HepG2 (cell line): ENCODE results near the gene MBL2. TPM values are rescaled to one million over a fixed set of nuclear protein-coding genes. Genes with fewer than 3 reads are reported as not detected.

Experiments
- ATAC-seq: fragments of 200-7000 bp; cut with Tn5 transposase; 3 replicates; pipeline ENCODE4 v1.9.1; 2020; ENCODE audit warnings: mild to moderate bottlenecking, moderate library complexity
- BruUV-seq: library from RNA; stranded (reverse); fragments of 400-500 nt; replicated peaks from 2 replicates; lab custom pipeline; 2021; lab: Mats Ljungman, UMichigan
- CTCF ChIA-PET: fragments of 300-600 bp; formaldehyde crosslinking; extraction: SDS; loops from one replicate; lab custom pipeline; 2021; ENCODE audit warnings: low total read pairs, inconsistent platforms, low intra/inter-chr PET ratio; lab: Yijun Ruan, JAX
- POLR2A ChIA-PET: fragments of 350-600 bp; sonication (Branson Sonifier 250); formaldehyde crosslinking; loops from one replicate; lab custom pipeline; 2020; ENCODE audit warnings: antibody characterized with exemption, inconsistent platforms; lab: Yijun Ruan, JAX
- DNase-seq: peaks from one replicate; pipeline ENCODE4 v3.0.0-alpha.2; 2015; ENCODE audit warnings: low spot score
- FAIRE-seq: peaks from 3 replicates; lab custom pipeline; 2011; peaks lifted over from hg19 to GRCh38; lab: Jason Lieb, UNC
- H2AFZ ChIP-seq: one replicate; pipeline ENCODE4 v1.6.1; 2011; ENCODE audit warnings: low read length, inconsistent platforms
- H3K27ac ChIP-seq: fragments of 300-600 bp; 3 replicates; pipeline ENCODE4 v1.8.0; 2011; ENCODE audit warnings: mixed run types, mild to moderate bottlenecking, mixed read lengths, low read length, inconsistent platforms; ENCODE audit not compliant: insufficient read depth; ENCODE audit errors: extremely low read length
- H3K27me3 ChIP-seq, 2 experiments: fragments of 200-600 bp in 1 of 2; 2 replicates in 1 of 2; 3 replicates in 1 of 2; pipeline versions ENCODE4 v1.6.0 to v1.8.0; 2011; ENCODE audit warnings: low read length in 2 of 2, mild to moderate bottlenecking in 2 of 2, moderate library complexity in 2 of 2, inconsistent platforms in 1 of 2; ENCODE audit not compliant: insufficient read depth in 2 of 2, control insufficient read depth in 1 of 2
- H3K36me3 ChIP-seq, 2 experiments: fragments of 200-600 bp in 1 of 2; replicated peaks in 1 of 2; 2 replicates in 1 of 2; 3 replicates in 1 of 2; pipeline versions ENCODE4 v1.5.1 to v1.8.0; 2011; ENCODE audit warnings: low read length in 2 of 2, inconsistent platforms in 1 of 2; ENCODE audit not compliant: insufficient read depth in 2 of 2, control insufficient read depth in 1 of 2
- H3K4me1 ChIP-seq: 2 replicates; pipeline ENCODE4 v1.5.1; 2012; ENCODE audit warnings: low read length, inconsistent platforms; ENCODE audit not compliant: insufficient read depth
- H3K4me2 ChIP-seq: 2 replicates; pipeline ENCODE4 v1.6.0; 2011; ENCODE audit warnings: low read depth, low read length, inconsistent platforms
- H3K4me3 ChIP-seq, 3 experiments: fragments of 200-600 bp in 1 of 3; sonication (generic), shearing (Covaris generic) in 1 of 3; replicated peaks in 1 of 3; 2 replicates each; pipeline ENCODE4 v1.5.1; 2011 to 2016; ENCODE audit warnings: low read length in 3 of 3, inconsistent platforms in 2 of 3, low read depth in 2 of 3, mild to moderate bottlenecking in 2 of 3, control low read depth in 1 of 3, mixed read lengths in 1 of 3; ENCODE audit not compliant: insufficient read depth in 1 of 3
- H3K79me2 ChIP-seq: one replicate; pipeline ENCODE4 v1.6.1; 2011; ENCODE audit warnings: low read length, inconsistent platforms; ENCODE audit not compliant: insufficient read depth
- H3K9ac ChIP-seq: 2 replicates; pipeline ENCODE4 v1.6.0; 2011; ENCODE audit warnings: mild to moderate bottlenecking, low read depth, low read length, inconsistent platforms; ENCODE audit not compliant: insufficient read depth
- H3K9me3 ChIP-seq: 2 replicates; pipeline ENCODE4 v1.5.1; 2012; ENCODE audit warnings: mild to moderate bottlenecking, low read length
- H4K20me1 ChIP-seq: 2 replicates; pipeline ENCODE4 v1.6.0; 2011; ENCODE audit warnings: inconsistent platforms, mild to moderate bottlenecking, low read length, moderate library complexity; ENCODE audit not compliant: insufficient read depth
- ATF7-NPFF ChIP-seq: sonication (generic); formaldehyde crosslinking; IDR thresholded peaks from 2 replicates; pipeline ENCODE4 v1.8.1; 2023; ENCODE audit warnings: mild to moderate bottlenecking, low read depth, missing genetic modification reagents, moderate library complexity
- FOXO4 ChIP-seq: sonication (generic); formaldehyde crosslinking; conservative IDR thresholded peaks from 2 replicates; pipeline ENCODE4 v1.8.1; 2023; ENCODE audit warnings: missing genetic modification reagents
- HNF1B ChIP-seq: sonication (generic); formaldehyde crosslinking; IDR thresholded peaks from 2 replicates; pipeline ENCODE4 v1.5.1; 2020; ENCODE audit warnings: mild to moderate bottlenecking, moderate library complexity, missing genetic modification reagents
- HNRNPK ChIP-seq: fragments of 200-400 bp; formaldehyde crosslinking; IDR thresholded peaks from 2 replicates; pipeline ENCODE4 v1.6.1; 2018; ENCODE audit warnings: low read length, low read depth, moderate library complexity, mild to moderate bottlenecking; ENCODE audit not compliant: poor library complexity, severe bottlenecking
- HOXA3 ChIP-seq: sonication (generic); formaldehyde crosslinking; IDR thresholded peaks from 2 replicates; pipeline ENCODE4 v1.5.0; 2020; ENCODE audit warnings: missing genetic modification reagents
- MIXL1 ChIP-seq: IDR thresholded peaks from 2 replicates; pipeline ENCODE4 v1.6.1; 2016
- MTA1 ChIP-seq: sonication (generic); formaldehyde crosslinking; IDR thresholded peaks from 2 replicates; pipeline ENCODE4 v1.4.0; 2020; ENCODE audit warnings: missing genetic modification reagents, mild to moderate bottlenecking, borderline replicate concordance
- TFAP4 ChIP-seq: sonication (generic); IDR thresholded peaks from 2 replicates; pipeline ENCODE4 v1.6.1; 2016; ENCODE audit warnings: low read depth, borderline replicate concordance
- ZBTB7A ChIP-seq: sonication (generic); formaldehyde crosslinking; IDR thresholded peaks from 2 replicates; pipeline ENCODE4 v1.8.0; 2022; ENCODE audit warnings: mild to moderate bottlenecking, missing genetic modification reagents
- ZKSCAN8 ChIP-seq: IDR thresholded peaks from 2 replicates; pipeline ENCODE4 v1.6.1; 2016; ENCODE audit warnings: borderline replicate concordance, missing genetic modification reagents, missing compliant biosample characterization
- ZNF10 ChIP-seq: sonication (generic); formaldehyde crosslinking; IDR thresholded peaks from 2 replicates; pipeline ENCODE4 v1.4.0; 2020; ENCODE audit warnings: mild to moderate bottlenecking, low read depth, missing genetic modification reagents, borderline replicate concordance
- ZNF124 ChIP-seq: sonication (generic); formaldehyde crosslinking; IDR thresholded peaks from 2 replicates; pipeline ENCODE4 v1.4.0; 2020; ENCODE audit warnings: missing genetic modification reagents
- ZNF354B ChIP-seq: sonication (generic); formaldehyde crosslinking; IDR thresholded peaks from 2 replicates; pipeline ENCODE4 v1.8.0; 2022; ENCODE audit warnings: mild to moderate bottlenecking, missing genetic modification reagents
- ZNF766 ChIP-seq: sonication (generic); formaldehyde crosslinking; IDR thresholded peaks from 2 replicates; pipeline ENCODE4 v1.5.0; 2020; ENCODE audit warnings: missing genetic modification reagents, borderline replicate concordance
- WGBS: methylation state at CpG from one replicate; pipeline ENCODE4 v1.1.6; 2017; ENCODE audit warnings: low lambda C conversion rate; 5-methylcytosine and 5-hydroxymethylcytosine counted together
- in situ Hi-C: cut with HindIII; loops from 2 replicates; pipeline ENCODE4 v1.10.0; 2017; ENCODE audit warnings: low pct_unique_long_range_greater_than_20kb; ENCODE audit not compliant: extremely low pct_ligation_motif_present
- intact Hi-C: fragments of 100-400 bp; cut with micrococcal nuclease; formaldehyde crosslinking; loops from one replicate; pipeline ENCODE4 v1.10.0; 2022; ENCODE audit not compliant: unreplicated experiment
- polyA plus RNA-seq, 8 experiments: library from polyadenylated mRNA; depleted of rRNA in 3 of 8; stranded (reverse) in 7 of 8; unstranded in 1 of 8; fragments of >200 nt; fragmentation: Illumina TruSeq in 4 of 8; extraction: Trizol in 4 of 8; gene quantifications; 2 replicates each; pipeline versions ENCODE4 v1.2.1 to v1.2.3, GENCODE V29; 2011 to 2016; ENCODE audit warnings: low read depth in 4 of 8, missing spikeins in 1 of 8, mixed read lengths in 1 of 8; ENCODE audit not compliant: insufficient read depth in 1 of 8
- total RNA-seq, 5 experiments: library from RNA; depleted of rRNA; stranded (reverse); fragments of >200 nt; fragmentation: Illumina TruSeq; extraction: Trizol; gene quantifications; 2 replicates each; pipeline ENCODE4 v1.2.3, GENCODE V29; 2016; ENCODE audit warnings: low read depth in 1 of 5
- TF ChIP-seq, protein P1 (sequence below): sonication (generic); formaldehyde crosslinking; IDR thresholded peaks from 2 replicates; pipeline ENCODE4 v1.4.0; 2020; ENCODE audit warnings: missing genetic modification reagents

Gene MBL2
- total and polyA plus RNA-seq, 2 of the 13 experiments (the other 11 are each of a cell fraction or from before 2014, with no cell fraction given): 9.6 to 16.2 TPM

DNA sequence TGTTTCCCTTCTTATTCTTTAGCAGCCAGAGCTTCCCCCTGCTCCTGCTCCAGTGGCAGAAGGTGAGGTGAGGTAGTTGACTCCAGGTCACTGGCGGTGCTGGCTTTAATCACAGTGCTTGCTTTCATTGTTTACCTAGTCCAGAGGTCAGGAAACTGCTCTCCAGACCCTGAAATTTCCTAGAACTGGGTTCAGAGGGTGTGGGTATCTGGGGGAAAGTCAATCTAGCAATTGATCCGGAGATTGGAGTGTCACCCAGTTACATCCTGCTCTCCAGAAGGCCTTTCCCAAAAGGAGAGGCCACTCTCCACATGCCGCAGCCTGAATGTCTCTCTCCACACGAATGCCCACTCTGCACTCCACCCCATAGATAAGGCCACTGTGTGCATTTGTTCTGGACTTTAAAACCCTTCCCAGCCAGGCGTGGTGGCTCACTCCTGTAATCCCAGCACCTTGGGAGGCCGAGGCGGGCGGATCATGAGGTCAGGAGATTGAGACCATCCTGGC, 2.1 kb upstream of the MBL2 start:
- Histone ChIP-seq H2AFZ (no peak overlapping the region), H3K9ac (peak overlapping the region; percentile 91), H3K4me1 (peaks cover 87% of the 10 kb centered on the region), H3K27ac (peak overlapping the region; percentile 100), H3K36me3 (no peaks in the 10 kb centered on the region), H3K4me2 (peak overlapping the region; percentile 55), H4K20me1 (no peaks in the 10 kb centered on the region), H3K9me3 (no peaks in the 10 kb centered on the region), H3K4me3 (peak overlapping the region in 1 of 3 experiments; percentile 8; a peak in 3 of 6 replicates), H3K79me2 (no peaks in the 10 kb centered on the region), H3K27me3 (no peaks in the 10 kb centered on the region)
- ATAC-seq: peak; percentile 88
- intact Hi-C loops (loop anchor here (1.0 kb wide), 2 partner anchors 11 to 19 kb away; no protein-coding TSS in a partner anchor), in situ Hi-C loops (no loop called here)
- WGBS: 2% methylated on average over 7 of the region's 8 CpGs
- CTCF ChIA-PET: interaction anchor here (8.0 kb wide), 1 partner anchor 33 kb away, joined by 218 read pairs; no protein-coding TSS in a partner anchor
- BruUV-seq: no TSS peak
- POLR2A ChIA-PET: interaction anchor here (1.3 to 3.9 kb wide), 5 partner anchors 13 to 33 kb away, joined by 5 to 29 read pairs (median 24); no protein-coding TSS in a partner anchor
- FAIRE-seq: peak; percentile 97
- peak; percentile 98 for DNase-seq
- TF ChIP-seq FOXO4: no peak
- TF ChIP-seq ZNF10 (CRISPR knock-in tag): no peak
- TF ChIP-seq TFAP4: no peak; the same call in 1 of the 2 replicates
- TF ChIP-seq, protein P1, sequence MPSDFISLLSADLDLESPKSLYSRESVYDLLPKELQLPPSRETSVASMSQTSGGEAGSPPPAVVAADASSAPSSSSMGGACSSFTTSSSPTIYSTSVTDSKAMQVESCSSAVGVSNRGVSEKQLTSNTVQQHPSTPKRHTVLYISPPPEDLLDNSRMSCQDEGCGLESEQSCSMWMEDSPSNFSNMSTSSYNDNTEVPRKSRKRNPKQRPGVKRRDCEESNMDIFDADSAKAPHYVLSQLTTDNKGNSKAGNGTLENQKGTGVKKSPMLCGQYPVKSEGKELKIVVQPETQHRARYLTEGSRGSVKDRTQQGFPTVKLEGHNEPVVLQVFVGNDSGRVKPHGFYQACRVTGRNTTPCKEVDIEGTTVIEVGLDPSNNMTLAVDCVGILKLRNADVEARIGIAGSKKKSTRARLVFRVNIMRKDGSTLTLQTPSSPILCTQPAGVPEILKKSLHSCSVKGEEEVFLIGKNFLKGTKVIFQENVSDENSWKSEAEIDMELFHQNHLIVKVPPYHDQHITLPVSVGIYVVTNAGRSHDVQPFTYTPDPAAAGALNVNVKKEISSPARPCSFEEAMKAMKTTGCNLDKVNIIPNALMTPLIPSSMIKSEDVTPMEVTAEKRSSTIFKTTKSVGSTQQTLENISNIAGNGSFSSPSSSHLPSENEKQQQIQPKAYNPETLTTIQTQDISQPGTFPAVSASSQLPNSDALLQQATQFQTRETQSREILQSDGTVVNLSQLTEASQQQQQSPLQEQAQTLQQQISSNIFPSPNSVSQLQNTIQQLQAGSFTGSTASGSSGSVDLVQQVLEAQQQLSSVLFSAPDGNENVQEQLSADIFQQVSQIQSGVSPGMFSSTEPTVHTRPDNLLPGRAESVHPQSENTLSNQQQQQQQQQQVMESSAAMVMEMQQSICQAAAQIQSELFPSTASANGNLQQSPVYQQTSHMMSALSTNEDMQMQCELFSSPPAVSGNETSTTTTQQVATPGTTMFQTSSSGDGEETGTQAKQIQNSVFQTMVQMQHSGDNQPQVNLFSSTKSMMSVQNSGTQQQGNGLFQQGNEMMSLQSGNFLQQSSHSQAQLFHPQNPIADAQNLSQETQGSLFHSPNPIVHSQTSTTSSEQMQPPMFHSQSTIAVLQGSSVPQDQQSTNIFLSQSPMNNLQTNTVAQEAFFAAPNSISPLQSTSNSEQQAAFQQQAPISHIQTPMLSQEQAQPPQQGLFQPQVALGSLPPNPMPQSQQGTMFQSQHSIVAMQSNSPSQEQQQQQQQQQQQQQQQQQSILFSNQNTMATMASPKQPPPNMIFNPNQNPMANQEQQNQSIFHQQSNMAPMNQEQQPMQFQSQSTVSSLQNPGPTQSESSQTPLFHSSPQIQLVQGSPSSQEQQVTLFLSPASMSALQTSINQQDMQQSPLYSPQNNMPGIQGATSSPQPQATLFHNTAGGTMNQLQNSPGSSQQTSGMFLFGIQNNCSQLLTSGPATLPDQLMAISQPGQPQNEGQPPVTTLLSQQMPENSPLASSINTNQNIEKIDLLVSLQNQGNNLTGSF (CRISPR knock-in tag): no peak
- peak; percentile 58; the same call in 1 of the 2 replicates for TF ChIP-seq ZBTB7A
- TF ChIP-seq MIXL1 (CRISPR knock-in tag): peak; percentile 94
- peak; percentile 61 for TF ChIP-seq HOXA3 (CRISPR knock-in tag)
- peak; percentile 94 for TF ChIP-seq ZKSCAN8 (CRISPR knock-in tag)
- TF ChIP-seq ZNF766: no peak
- no peak for TF ChIP-seq HNRNPK
- TF ChIP-seq ZNF124: peak; percentile 62; the same call in 1 of the 2 replicates
- no peak for TF ChIP-seq ZNF354B
- TF ChIP-seq MTA1 (CRISPR knock-in tag): peak; percentile 89
- TF ChIP-seq ATF7-NPFF: 0 out of 2 replicates have a peak, but pooled peaks have one; percentile 70
- TF ChIP-seq HNF1B (CRISPR knock-in tag): peak; percentile 96
